BJ (cell line): Measurements from ENCODE around the gene ELOB. TPM values are rescaled to one million over a fixed set of nuclear protein-coding genes. Genes with fewer than 3 reads are reported as not detected.

Experiments
- CTCF ChIA-PET: fragments of 350-600 bp; formaldehyde crosslinking; extraction: SDS; loops from one replicate; lab custom pipeline; 2021; ENCODE audit warnings: antibody characterized with exemption, inconsistent platforms; lab: Yijun Ruan, JAX
- POLR2A ChIA-PET: fragments of 300-600 bp; sonication (Branson Sonifier 250); formaldehyde crosslinking; extraction: SDS; loops from one replicate; lab custom pipeline; 2021; ENCODE audit warnings: antibody characterized with exemption; lab: Charles Lee
- DNase-seq: peaks from one replicate; pipeline ENCODE4 v3.0.0-alpha.2; 2011; ENCODE audit warnings: low read depth
- H3K27me3 ChIP-seq: 2 replicates; pipeline ENCODE4 v1.6.0; 2011; ENCODE audit warnings: low read length; ENCODE audit not compliant: control insufficient read depth, insufficient read depth
- H3K36me3 ChIP-seq: 2 replicates; pipeline ENCODE4 v1.5.1; 2011; ENCODE audit warnings: low read length; ENCODE audit not compliant: control insufficient read depth, insufficient read depth
- H3K4me3 ChIP-seq: 2 replicates; pipeline ENCODE4 v1.5.1; 2011; ENCODE audit warnings: low read depth, mild to moderate bottlenecking, control low read depth, low read length
- CTCF ChIP-seq: IDR thresholded peaks from 2 replicates; pipeline ENCODE4 v1.5.1; 2011; ENCODE audit warnings: low read depth, mild to moderate bottlenecking, control low read depth, inconsistent platforms, low read length, moderate library complexity; ENCODE audit not compliant: insufficient read depth
- polyA plus RNA-seq: library from polyadenylated mRNA; depleted of rRNA; stranded (reverse); fragments of >200 nt; gene quantifications from 2 replicates; pipeline ENCODE4 v1.2.3, GENCODE V29; 2011

ELOB gene
- polyA plus RNA-seq, 1 experiment = 212 TPM

- POLR2A ChIA-PET = no interaction called here
- CTCF ChIA-PET = interaction anchor here (1.9 kb wide), 1 partner anchor 9 kb away, joined by 7 read pairs; no protein-coding TSS in a partner anchor
These were observed 15.0 kb downstream of the ELOB start for GRCh38 chr16:2761886-2762583.

GRCh38 chr16:2761472-2761871 is 15.6 kb downstream of the ELOB start:
- H3K4me3 ChIP-seq = no peak overlapping the region
- TF ChIP-seq CTCF = no peak
- CTCF ChIA-PET = no interaction called here
- POLR2A ChIA-PET = no interaction called here
- no peaks in the 10 kb centered on the region for H3K27me3 ChIP-seq
- DNase-seq = no peak
- H3K36me3 ChIP-seq = peaks cover 58% of the 10 kb centered on the region

More at GRCh38 chr16:2761886-2762583, 15.0 kb downstream of the ELOB start:
- H3K4me3 ChIP-seq = no peak overlapping the region
- peaks cover 60% of the 10 kb centered on the region for H3K36me3 ChIP-seq
- no peak for TF ChIP-seq CTCF
- no peaks in the 10 kb centered on the region for H3K27me3 ChIP-seq
- no peak for DNase-seq

GRCh38 chr16:2757344-2757743 is 19.7 kb downstream of the ELOB start:
- no peak for DNase-seq
- H3K4me3 ChIP-seq = no peak overlapping the region
- ChIA-PET POLR2A (no interaction called here), CTCF (interaction anchor here (0.7 to 2.4 kb wide), 3 partner anchors 12 to 81 kb away, joined by 3 to 5 read pairs (median 4); no protein-coding TSS in a partner anchor)
- no peaks in the 10 kb centered on the region for H3K27me3 ChIP-seq
- TF ChIP-seq CTCF = no peak
- peaks cover 31% of the 10 kb centered on the region for H3K36me3 ChIP-seq

GRCh38 chr16:2756288-2757015 is 20.6 kb downstream of the ELOB start:
- Histone ChIP-seq H3K36me3 (peaks cover 22% of the 10 kb centered on the region), H3K4me3 (no peak overlapping the region), H3K27me3 (no peaks in the 10 kb centered on the region)
- no peak for DNase-seq
- TF ChIP-seq CTCF = no peak
- ChIA-PET POLR2A (no interaction called here), CTCF (interaction anchor here (0.6 to 1.6 kb wide), 2 partner anchors 11 to 82 kb away, joined by 3 to 4 read pairs; no protein-coding TSS in a partner anchor)

- TF ChIP-seq CTCF = no peak
- CTCF ChIA-PET = interaction anchor here (1.0 kb wide), 1 partner anchor 9 kb away, joined by 3 read pairs; no protein-coding TSS in a partner anchor
- H3K36me3 ChIP-seq = peaks cover 19% of the 10 kb centered on the region
- DNase-seq = no peak
- POLR2A ChIA-PET = no interaction called here
- no peaks in the 10 kb centered on the region for H3K27me3 ChIP-seq
- 0 out of 2 replicates have a peak overlapping the region, but pooled peaks have one; percentile 7 for H3K4me3 ChIP-seq
These were observed 21.9 kb downstream of the ELOB start for GRCh38 chr16:2755158-2755557.
